Fibroblast of lung (primary cell): Measurements from ENCODE around the gene NR2F6.

Experiments
- EZH2 ChIP-seq: IDR thresholded peaks from 2 replicates; pipeline ENCODE4 v1.5.1; 2012; ENCODE audit warnings: low read length, control low read depth, mild to moderate bottlenecking; ENCODE audit errors: missing control alignments
- TF ChIP-seq, protein P1 (sequence below), 2 donors: IDR thresholded peaks in 1 of 2; conservative IDR thresholded peaks in 1 of 2; 1 replicate in 1 of 2; 2 replicates in 1 of 2; pipeline ENCODE4 v1.5.1; 2011 to 2012; ENCODE audit warnings: low read length in 2 of 2, control low read depth in 1 of 2, inconsistent platforms in 1 of 2, low read depth in 1 of 2, mild to moderate bottlenecking in 1 of 2

DNA sequence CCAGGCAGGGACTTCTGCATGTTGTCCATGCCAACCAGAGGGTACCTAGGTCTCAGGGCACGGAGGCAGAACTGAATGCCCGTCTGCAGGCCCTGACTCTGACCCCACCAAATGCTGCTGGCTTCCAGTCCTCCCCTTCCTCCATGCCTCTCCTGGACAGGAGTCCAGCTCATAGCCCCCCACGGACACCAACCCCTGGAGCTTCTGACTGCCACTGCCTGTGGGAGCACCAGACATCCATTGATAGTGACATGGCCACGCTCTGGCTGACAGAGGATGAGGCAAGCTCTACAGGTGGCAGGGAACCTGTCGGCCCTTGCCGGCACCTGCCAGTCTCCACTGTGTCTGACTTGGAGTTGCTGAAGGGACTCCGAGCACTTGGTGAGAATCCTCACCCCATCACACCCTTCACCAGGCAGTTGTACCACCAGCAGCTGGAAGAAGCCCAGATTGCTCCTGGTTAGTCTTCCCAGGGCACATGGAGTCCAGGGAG lies 37.8 kb upstream of the NR2F6 start:
- TF ChIP-seq, protein P1, sequence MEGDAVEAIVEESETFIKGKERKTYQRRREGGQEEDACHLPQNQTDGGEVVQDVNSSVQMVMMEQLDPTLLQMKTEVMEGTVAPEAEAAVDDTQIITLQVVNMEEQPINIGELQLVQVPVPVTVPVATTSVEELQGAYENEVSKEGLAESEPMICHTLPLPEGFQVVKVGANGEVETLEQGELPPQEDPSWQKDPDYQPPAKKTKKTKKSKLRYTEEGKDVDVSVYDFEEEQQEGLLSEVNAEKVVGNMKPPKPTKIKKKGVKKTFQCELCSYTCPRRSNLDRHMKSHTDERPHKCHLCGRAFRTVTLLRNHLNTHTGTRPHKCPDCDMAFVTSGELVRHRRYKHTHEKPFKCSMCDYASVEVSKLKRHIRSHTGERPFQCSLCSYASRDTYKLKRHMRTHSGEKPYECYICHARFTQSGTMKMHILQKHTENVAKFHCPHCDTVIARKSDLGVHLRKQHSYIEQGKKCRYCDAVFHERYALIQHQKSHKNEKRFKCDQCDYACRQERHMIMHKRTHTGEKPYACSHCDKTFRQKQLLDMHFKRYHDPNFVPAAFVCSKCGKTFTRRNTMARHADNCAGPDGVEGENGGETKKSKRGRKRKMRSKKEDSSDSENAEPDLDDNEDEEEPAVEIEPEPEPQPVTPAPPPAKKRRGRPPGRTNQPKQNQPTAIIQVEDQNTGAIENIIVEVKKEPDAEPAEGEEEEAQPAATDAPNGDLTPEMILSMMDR (conservative IDR thresholded peaks at IDR 0.05 in 1 of 2, IDR thresholded peaks at IDR 0.05 in 1 of 2; ENCODE audit: low read depth in 1 of 2, low read length in 2 of 2): no peak
- no peak for TF ChIP-seq EZH2
